A375 (cell line): ENCODE results near the gene DNAH12. TPM values are rescaled to one million over a fixed set of nuclear protein-coding genes. Genes with fewer than 3 reads are reported as not detected.

Experiments
- small RNA-seq: library from RNA; depleted of rRNA; stranded (forward); fragments of <200 nt; gene quantifications from one replicate; pipeline ENCODE3, GENCODE V24; 2014
- total RNA-seq: library from RNA; depleted of rRNA; stranded (reverse); fragments of >200 nt; shearing (Covaris generic); gene quantifications from 2 replicates; pipeline ENCODE4 v1.2.3, GENCODE V29; 2014; rRNA removed

Gene DNAH12, protein sequence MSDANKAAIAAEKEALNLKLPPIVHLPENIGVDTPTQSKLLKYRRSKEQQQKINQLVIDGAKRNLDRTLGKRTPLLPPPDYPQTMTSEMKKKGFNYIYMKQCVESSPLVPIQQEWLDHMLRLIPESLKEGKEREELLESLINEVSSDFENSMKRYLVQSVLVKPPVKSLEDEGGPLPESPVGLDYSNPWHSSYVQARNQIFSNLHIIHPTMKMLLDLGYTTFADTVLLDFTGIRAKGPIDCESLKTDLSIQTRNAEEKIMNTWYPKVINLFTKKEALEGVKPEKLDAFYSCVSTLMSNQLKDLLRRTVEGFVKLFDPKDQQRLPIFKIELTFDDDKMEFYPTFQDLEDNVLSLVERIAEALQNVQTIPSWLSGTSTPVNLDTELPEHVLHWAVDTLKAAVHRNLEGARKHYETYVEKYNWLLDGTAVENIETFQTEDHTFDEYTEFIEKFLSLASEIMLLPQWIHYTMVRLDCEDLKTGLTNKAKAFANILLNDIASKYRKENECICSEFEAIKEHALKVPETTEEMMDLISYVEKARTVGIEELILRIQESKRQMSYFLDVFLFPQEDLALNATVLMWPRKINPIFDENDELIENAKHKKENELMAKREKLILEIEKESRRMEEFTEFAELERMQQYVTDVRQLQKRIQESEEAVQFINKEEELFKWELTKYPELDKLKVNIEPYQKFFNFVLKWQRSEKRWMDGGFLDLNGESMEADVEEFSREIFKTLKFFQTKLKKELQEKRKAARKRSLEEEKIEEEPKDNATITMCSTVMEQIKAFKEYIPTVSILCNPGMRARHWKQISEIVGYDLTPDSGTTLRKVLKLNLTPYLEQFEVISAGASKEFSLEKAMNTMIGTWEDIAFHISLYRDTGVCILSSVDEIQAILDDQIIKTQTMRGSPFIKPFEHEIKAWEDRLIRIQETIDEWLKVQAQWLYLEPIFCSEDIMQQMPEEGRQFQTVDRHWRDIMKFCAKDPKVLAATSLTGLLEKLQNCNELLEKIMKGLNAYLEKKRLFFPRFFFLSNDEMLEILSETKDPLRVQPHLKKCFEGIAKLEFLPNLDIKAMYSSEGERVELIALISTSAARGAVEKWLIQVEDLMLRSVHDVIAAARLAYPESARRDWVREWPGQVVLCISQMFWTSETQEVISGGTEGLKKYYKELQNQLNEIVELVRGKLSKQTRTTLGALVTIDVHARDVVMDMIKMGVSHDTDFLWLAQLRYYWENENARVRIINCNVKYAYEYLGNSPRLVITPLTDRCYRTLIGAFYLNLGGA (N-terminal part only)
- total RNA-seq = under 0.01 TPM in 1 of 2 replicates, not detected in the other

DNA sequence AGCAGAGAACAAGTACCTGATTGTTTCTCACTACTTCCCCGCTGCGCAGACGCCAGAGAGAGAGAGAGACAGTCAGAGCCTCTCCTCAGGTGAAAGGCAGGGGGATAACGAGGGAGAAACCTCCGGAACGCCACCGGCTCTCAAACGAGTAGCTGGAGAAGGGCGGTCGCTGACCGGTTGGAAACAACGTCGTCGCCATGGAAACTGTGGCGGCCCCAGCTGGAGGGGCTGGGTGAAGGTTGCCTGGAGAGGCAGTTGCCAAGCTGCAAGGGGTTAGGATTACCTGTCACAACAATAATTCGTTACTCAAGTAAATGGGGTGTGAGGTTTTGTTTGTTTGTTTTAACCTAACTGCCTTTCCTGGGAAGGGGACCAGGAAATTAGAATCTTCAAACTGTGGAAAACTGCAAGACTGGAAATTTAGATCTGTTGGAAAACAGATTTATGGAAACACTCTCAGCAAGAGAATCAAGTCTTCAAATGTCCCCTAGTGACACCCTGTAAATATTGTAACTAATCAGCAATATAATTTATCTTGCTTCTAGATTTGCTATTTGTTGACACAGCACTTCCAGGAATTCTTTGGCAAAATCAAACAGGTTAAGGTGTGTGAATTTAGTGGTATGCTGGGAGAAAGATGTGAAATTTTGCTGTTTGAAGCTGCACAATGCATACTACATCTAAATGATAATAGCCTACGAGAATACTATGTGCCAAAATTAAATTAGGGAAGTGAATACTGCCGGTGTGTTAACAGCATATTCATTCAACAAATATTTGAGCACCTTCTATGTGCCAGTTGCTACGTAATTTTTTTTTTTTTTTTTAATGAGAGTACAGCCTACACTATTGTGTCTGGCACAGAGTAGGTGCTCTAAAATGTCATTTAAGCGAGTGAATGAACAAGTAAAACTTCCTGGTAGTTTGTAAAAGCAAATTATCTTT lies at the start of gene DNAH12:
Gene DNAH12 (minus strand): TSS at position 164 of the 945 bp plus-strand sequence. CDS start 1,474 bp downstream, outside the sequence.

DNA sequence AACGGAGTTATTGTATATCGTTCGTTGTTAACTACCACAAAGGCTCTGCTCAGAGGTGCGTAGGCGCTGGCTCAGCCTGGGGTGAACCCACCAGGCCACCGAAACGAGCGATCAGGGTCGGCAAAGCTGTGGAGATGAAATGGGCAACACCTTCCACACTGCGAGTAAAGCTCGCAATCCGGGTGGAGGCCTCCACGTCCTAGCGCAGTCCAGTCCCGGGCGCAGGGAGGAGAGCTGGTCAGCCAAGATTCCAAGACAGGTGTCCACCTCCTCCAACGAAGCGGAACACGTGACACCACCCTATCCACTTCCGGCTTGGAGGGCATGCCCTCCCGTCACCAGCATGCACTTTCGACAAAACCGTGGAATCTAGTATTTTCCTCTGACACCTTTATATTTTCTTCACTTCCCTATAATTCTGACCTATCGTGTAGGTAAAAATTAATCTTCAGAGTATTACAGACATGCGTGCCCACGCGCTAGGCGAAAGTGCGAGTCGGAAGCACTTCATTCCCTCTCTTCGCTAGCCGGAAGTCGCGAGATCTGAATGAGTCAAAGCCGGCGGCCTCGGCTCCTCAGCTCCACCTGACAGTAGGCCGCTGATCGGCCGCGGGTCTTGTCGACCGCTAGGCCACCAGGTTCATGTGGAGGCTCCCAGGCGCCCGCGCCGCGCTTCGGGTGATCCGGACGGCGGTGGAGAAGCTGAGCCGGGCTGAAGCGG lies 11.8 kb upstream of the DNAH12 start, which contains the start of gene PDE12:
Gene PDE12 (plus strand): TSS at position 537 of the 721 bp plus-strand sequence. CDS start 106 bp downstream, at position 643.

DNA sequence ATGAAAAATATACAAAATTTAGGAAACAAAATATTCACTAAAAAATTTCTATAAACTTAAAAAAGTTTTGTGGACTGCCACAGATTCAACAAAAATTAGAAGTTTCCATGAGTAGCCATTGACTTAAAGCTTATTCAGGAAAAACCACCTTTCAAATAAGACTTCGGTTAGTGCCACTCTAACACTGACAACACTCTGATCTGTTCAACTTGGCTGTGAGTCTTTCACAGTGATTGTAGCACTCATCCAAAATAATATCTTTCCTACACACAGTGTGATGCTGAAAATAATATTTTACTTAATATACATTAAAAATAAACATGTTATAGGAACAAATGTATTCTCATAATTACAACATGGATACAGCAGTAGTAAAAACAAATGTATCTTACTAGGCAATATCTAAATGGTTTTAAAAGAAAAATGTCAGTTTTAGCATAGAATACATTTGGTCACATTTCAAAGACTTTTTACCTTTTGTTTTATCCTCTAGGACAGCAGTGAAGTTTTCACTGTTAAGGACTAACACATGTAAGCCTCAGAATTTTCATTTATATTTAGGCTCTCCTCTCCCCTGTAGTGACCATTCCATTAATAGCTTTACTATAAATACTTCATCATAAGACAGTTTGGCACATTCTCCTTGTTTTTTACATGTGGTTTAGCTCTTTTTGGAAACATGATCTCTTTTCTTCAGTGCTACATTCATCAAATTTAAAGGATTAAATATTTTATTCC lies 251.8 kb downstream of the DNAH12 start, which contains the start of gene ASB14:
Gene ASB14 (minus strand): TSS at position 527 of the 738 bp plus-strand sequence. CDS start 652 bp downstream, outside the sequence.

Small RNA genes within 50 kb of the gene (small RNA-seq; reads per million reads assigned to genes)
- gene RF00019 = not detected
- gene RNU6-108P = not detected
- not detected for gene RNU6-1181P
- gene RNU6-483P = not detected

Other genes with a start within 250 kb of the DNAH12 start
- gene PDE12, start 11.9 kb upstream of the DNAH12 start, total RNA-seq = 23.8 and 26.5 TPM in 2 replicates
- 86.3 and 99.3 TPM in 2 replicates for gene ARF4, start 53.0 kb upstream of the DNAH12 start, total RNA-seq
- 21.3 and 22.6 TPM in 2 replicates for gene DENND6A, start 148.7 kb upstream of the DNAH12 start, total RNA-seq
- gene SLMAP, start 212.0 kb upstream of the DNAH12 start, total RNA-seq = 44.6 and 51.2 TPM in 2 replicates